A673 (cell line): ENCODE results near the gene CEP63. TPM values are rescaled to one million over a fixed set of nuclear protein-coding genes. Genes with fewer than 3 reads are reported as not detected.

Experiments
- BruUV-seq: library from RNA; stranded (reverse); fragments of 400-500 nt; replicated peaks from 2 replicates; lab custom pipeline; 2021; lab: Mats Ljungman, UMichigan
- CTCF ChIA-PET: fragments of 300-600 bp; sonication (Branson Sonifier 250); formaldehyde crosslinking; loops from one replicate; lab custom pipeline; 2022; ENCODE audit warnings: antibody characterized with exemption; lab: Charles Lee
- POLR2A ChIA-PET: fragments of 300-600 bp; sonication (Branson Sonifier 250); formaldehyde crosslinking; loops from one replicate; lab custom pipeline; 2022; ENCODE audit warnings: antibody characterized with exemption; ENCODE audit not compliant: low non-redundant PET; lab: Charles Lee
- DNase-seq: peaks from one replicate; pipeline ENCODE4 v3.0.0-alpha.2; 2015; ENCODE audit warnings: low spot score
- H3K27ac ChIP-seq: fragments of 200-600 bp; sonication (generic); 2 replicates; pipeline ENCODE4 v1.5.1; 2016; ENCODE audit warnings: mixed run types, low read depth, mild to moderate bottlenecking, mixed read lengths, antibody characterized with exemption, low read length; ENCODE audit not compliant: poor library complexity, severe bottlenecking
- H3K27me3 ChIP-seq: fragments of 200-600 bp; sonication (generic); replicated peaks from 2 replicates; pipeline ENCODE4 v1.6.1; 2017; ENCODE audit warnings: mixed run types, low read depth, mild to moderate bottlenecking, mixed read lengths, antibody characterized with exemption, low read length; ENCODE audit not compliant: insufficient read depth, poor library complexity
- H3K36me3 ChIP-seq: fragments of 200-600 bp; sonication (generic); 2 replicates; pipeline ENCODE4 v1.6.1; 2016; ENCODE audit warnings: mixed run types, mild to moderate bottlenecking, mixed read lengths, antibody characterized with exemption, low read length; ENCODE audit not compliant: insufficient read depth, poor library complexity, severe bottlenecking
- H3K4me1 ChIP-seq: fragments of 200-600 bp; sonication (generic); 2 replicates; pipeline ENCODE4 v1.6.1; 2017; ENCODE audit warnings: mixed run types, mild to moderate bottlenecking, mixed read lengths, antibody characterized with exemption, low read length; ENCODE audit not compliant: insufficient read depth, poor library complexity, severe bottlenecking
- H3K4me3 ChIP-seq: fragments of 200-600 bp; sonication (generic); 2 replicates; pipeline ENCODE4 v1.5.1; 2016; ENCODE audit warnings: low read depth, mixed run types, mild to moderate bottlenecking, mixed read lengths, low read length; ENCODE audit not compliant: poor library complexity, severe bottlenecking
- H3K9me3 ChIP-seq: fragments of 200-600 bp; sonication (generic); 2 replicates; pipeline ENCODE4 v1.6.1; 2016; ENCODE audit warnings: mixed run types, low read depth, mild to moderate bottlenecking, mixed read lengths, antibody characterized with exemption, low read length; ENCODE audit not compliant: poor library complexity, severe bottlenecking
- CTCF ChIP-seq: fragments of 300-800, 200-600 bp; sonication (generic); conservative IDR thresholded peaks from 2 replicates; pipeline ENCODE4 v1.5.1; 2017; ENCODE audit warnings: low read depth, mild to moderate bottlenecking, antibody characterized with exemption, low read length, moderate library complexity, mixed read lengths
- EZH2 ChIP-seq: fragments of 200-600 bp; sonication (generic); IDR thresholded peaks from 2 replicates; pipeline ENCODE4 v1.6.1; 2017; ENCODE audit warnings: borderline replicate concordance, low read depth, mild to moderate bottlenecking, mixed read lengths, antibody characterized with exemption, low read length; ENCODE audit not compliant: poor library complexity, severe bottlenecking
- intact Hi-C: fragments of 100-400 bp; cut with micrococcal nuclease; formaldehyde crosslinking; loops from one replicate; pipeline ENCODE4 v1.10.0; 2022; ENCODE audit not compliant: unreplicated experiment
- total RNA-seq: library from RNA; stranded (reverse); gene quantifications from 2 replicates; pipeline ENCODE4 v1.2.3, GENCODE V29; 2021

The CEP63 gene
- total RNA-seq, 1 experiment from 2014 or later: 29.2 TPM

GRCh38 chr3:134457376-134458074, 28.3 kb upstream of the CEP63 start:
- no peaks in the 10 kb centered on the region for H3K27me3 ChIP-seq
- H3K36me3 ChIP-seq: no peaks in the 10 kb centered on the region
- no peak overlapping the region for H3K4me3 ChIP-seq
- POLR2A ChIA-PET: no interaction called here
- DNase-seq: no peak
- no peaks in the 10 kb centered on the region for H3K9me3 ChIP-seq
- intact Hi-C loops: no loop called here
- no peak overlapping the region for H3K27ac ChIP-seq
- TF ChIP-seq CTCF (no peak), EZH2 (no peak)
- no peaks in the 10 kb centered on the region for H3K4me1 ChIP-seq
- BruUV-seq: no TSS peak
- CTCF ChIA-PET: interaction anchor here (0.6 kb wide), 1 partner anchor 162 kb away, joined by 3 read pairs; no protein-coding TSS in a partner anchor

GRCh38 chr3:134458406-134458945, 27.4 kb upstream of the CEP63 start:
- Histone ChIP-seq H3K27me3 (no peaks in the 10 kb centered on the region), H3K4me3 (no peak overlapping the region), H3K9me3 (no peaks in the 10 kb centered on the region), H3K36me3 (no peaks in the 10 kb centered on the region), H3K4me1 (no peaks in the 10 kb centered on the region), H3K27ac (no peak overlapping the region)
- intact Hi-C loops: no loop called here
- POLR2A ChIA-PET: no interaction called here
- no TSS peak for BruUV-seq
- no peak for DNase-seq
- no peak for TF ChIP-seq EZH2
- no peak for TF ChIP-seq CTCF
- CTCF ChIA-PET: no interaction called here

- H3K27ac ChIP-seq: no peak overlapping the region
- no TSS peak for BruUV-seq
- ChIA-PET POLR2A (interaction anchor here (0.7 kb wide), 1 partner anchor 121 kb away, joined by 5 read pairs; no protein-coding TSS in a partner anchor), CTCF (no interaction called here)
- TF ChIP-seq EZH2 (no peak), CTCF (no peak)
- intact Hi-C loops: no loop called here
- H3K4me3 ChIP-seq: no peak overlapping the region
- no peak for DNase-seq
- H3K36me3 ChIP-seq: no peaks in the 10 kb centered on the region
- no peaks in the 10 kb centered on the region for H3K4me1 ChIP-seq
- no peaks in the 10 kb centered on the region for H3K27me3 ChIP-seq
- H3K9me3 ChIP-seq: no peaks in the 10 kb centered on the region
Measured at GRCh38 chr3:134459562-134459961, 26.3 kb upstream of the CEP63 start.
